ENCODE results near the gene COA1. TPM values are rescaled to one million over a fixed set of nuclear protein-coding genes. Genes with fewer than 3 reads are reported as not detected.
A peak's percentile ranks its signal among the peaks of the same experiment; 100 is the strongest.

The COA1 gene
- total and polyA plus RNA-seq, 7 experiments from 2014 or later = 51.3 to 86.6 (median 67.0) TPM

- ChIA-PET POLR2A (interaction anchor here (1.0 to 9.2 kb wide), 8 partner anchors 17 to 78 kb away, joined by 3 to 96 read pairs (median 6); partner anchors contain the start of gene STK17A), CTCF (interaction anchor here (1.0 to 2.1 kb wide), 6 partner anchors 24 to 97 kb away, joined by 4 to 12 read pairs (median 6); partner anchors contain the start of gene STK17A)
- H3K36me3 ChIP-seq (ENCODE audit: control insufficient read depth in 2 of 3, insufficient read depth in 3 of 3, low read length in 3 of 3) = peaks cover 11 to 38% (median 13%) of the 10 kb centered on the region in 3 experiments
- peak overlapping the region in 6 of 9 donors; percentile 70 to 96 (median 91) for H3K27ac Mint-ChIP-seq
- ATAC-seq (no peak), DNase-seq (peak in 2 of 9 donors; percentile 34 to 40)
- peak overlapping the region; percentile 62 for H3K27ac ChIP-seq (ENCODE audit: low read depth, low read length)
- peaks cover 0 to 64% (median 51%) of the 10 kb centered on the region in 7 donors for H3K4me1 Mint-ChIP-seq
- H3K27me3 ChIP-seq (ENCODE audit: control insufficient read depth in 2 of 2, insufficient read depth in 2 of 2, low read length in 2 of 2) = no peaks in the 10 kb centered on the region
- H3K9me3 ChIP-seq (ENCODE audit: control insufficient read depth in 2 of 3, low read length in 3 of 3) = no peaks in the 10 kb centered on the region
- peaks cover 9 to 43% (median 33%) of the 10 kb centered on the region in 5 donors for H3K36me3 Mint-ChIP-seq
- H3K4me1 ChIP-seq (ENCODE audit: control insufficient read depth in 2 of 2, insufficient read depth in 2 of 2, low read length in 2 of 2) = peaks cover 89 to 92% of the 10 kb centered on the region in 2 donors
- intact Hi-C loops (cut with micrococcal nuclease) = loop anchor here in 1 of 2 donors (1.0 to 2.0 kb wide), 2 partner anchors 15 to 39 kb away; partner anchors contain the start of gene STK17A
- no peaks in the 10 kb centered on the region for H3K27me3 Mint-ChIP-seq
- no peak overlapping the region for H3K4me3 ChIP-seq (ENCODE audit: low read length)
- peak overlapping the region in 9 of 10 donors; percentile 30 to 76 (median 61) for H3K4me3 Mint-ChIP-seq
- no peaks in the 10 kb centered on the region for H3K9me3 Mint-ChIP-seq
Observed at GRCh38 chr7:43621729-43622448, 107.4 kb downstream of the COA1 start.

- Histone ChIP-seq H3K27me3 (ENCODE audit: control insufficient read depth in 2 of 2, insufficient read depth in 2 of 2, low read length in 2 of 2) (no peaks in the 10 kb centered on the region), H3K4me3 (ENCODE audit: low read length) (no peak overlapping the region), H3K27ac (ENCODE audit: low read depth, low read length) (peak overlapping the region; percentile 50), H3K9me3 (ENCODE audit: control insufficient read depth in 2 of 3, low read length in 3 of 3) (no peaks in the 10 kb centered on the region), H3K36me3 (ENCODE audit: control insufficient read depth in 2 of 3, insufficient read depth in 3 of 3, low read length in 3 of 3) (peaks cover 6 to 52% (median 9%) of the 10 kb centered on the region in 3 experiments), H3K4me1 (ENCODE audit: control insufficient read depth in 2 of 2, insufficient read depth in 2 of 2, low read length in 2 of 2) (peaks cover 87 to 88% of the 10 kb centered on the region in 2 donors)
- peaks cover 4 to 30% (median 29%) of the 10 kb centered on the region in 5 donors for H3K36me3 Mint-ChIP-seq
- no peak for DNase-seq
- no peak overlapping the region for H3K27ac Mint-ChIP-seq
- H3K4me3 Mint-ChIP-seq = no peak overlapping the region
- H3K27me3 Mint-ChIP-seq = no peaks in the 10 kb centered on the region
- ChIA-PET POLR2A (interaction anchor here (0.6 to 9.2 kb wide), 12 partner anchors 9 to 80 kb away, joined by 3 to 96 read pairs (median 6); partner anchors contain the start of gene STK17A), CTCF (interaction anchor here (0.8 to 1.2 kb wide), 3 partner anchors 10 to 80 kb away, joined by 4 read pairs; partner anchors contain the start of gene STK17A)
- H3K9me3 Mint-ChIP-seq = no peaks in the 10 kb centered on the region
- intact Hi-C loops (cut with micrococcal nuclease) = loop anchor here in 1 of 2 donors (1.0 kb wide), 1 partner anchor 9 kb away; no protein-coding TSS in a partner anchor
- ATAC-seq = no peak
- peaks cover 0 to 60% (median 41%) of the 10 kb centered on the region in 7 donors for H3K4me1 Mint-ChIP-seq
Observed at GRCh38 chr7:43619213-43620012, 109.9 kb downstream of the COA1 start.

- Histone ChIP-seq H3K4me3 (ENCODE audit: low read length) (no peak overlapping the region), H3K4me1 (ENCODE audit: control insufficient read depth in 2 of 2, insufficient read depth in 2 of 2, low read length in 2 of 2) (peaks cover 82 to 85% of the 10 kb centered on the region in 2 donors), H3K9me3 (ENCODE audit: control insufficient read depth in 2 of 3, low read length in 3 of 3) (no peaks in the 10 kb centered on the region), H3K36me3 (ENCODE audit: control insufficient read depth in 2 of 3, insufficient read depth in 3 of 3, low read length in 3 of 3) (peaks cover 3 to 51% (median 6%) of the 10 kb centered on the region in 3 experiments), H3K27ac (ENCODE audit: low read depth, low read length) (peak overlapping the region; percentile 34), H3K27me3 (ENCODE audit: control insufficient read depth in 2 of 2, insufficient read depth in 2 of 2, low read length in 2 of 2) (no peaks in the 10 kb centered on the region)
- intact Hi-C loops (cut with micrococcal nuclease) = no loop called here
- Mint-ChIP-seq H3K4me1 (peaks cover 5 to 57% (median 41%) of the 10 kb centered on the region in 7 donors), H3K9me3 (no peaks in the 10 kb centered on the region), H3K36me3 (peaks cover 0 to 34% (median 30%) of the 10 kb centered on the region in 5 donors), H3K27ac (no peak overlapping the region), H3K4me3 (no peak overlapping the region), H3K27me3 (no peaks in the 10 kb centered on the region)
- DNase-seq (no peak), ATAC-seq (no peak)
- ChIA-PET POLR2A (interaction anchor here (1.1 to 9.2 kb wide), 6 partner anchors 10 to 80 kb away, joined by 3 to 96 read pairs (median 6); no protein-coding TSS in a partner anchor), CTCF (interaction anchor here (1.2 to 1.9 kb wide), 3 partner anchors 36 to 82 kb away, joined by 4 to 6 read pairs (median 6); partner anchors contain the start of gene STK17A)
Observed at GRCh38 chr7:43618073-43618472, 111.2 kb downstream of the COA1 start.

- Histone ChIP-seq H3K27ac (ENCODE audit: low read depth, low read length) (peak overlapping the region; percentile 34), H3K9me3 (ENCODE audit: control insufficient read depth in 2 of 3, low read length in 3 of 3) (no peaks in the 10 kb centered on the region), H3K4me1 (ENCODE audit: control insufficient read depth in 2 of 2, insufficient read depth in 2 of 2, low read length in 2 of 2) (peaks cover 82 to 85% of the 10 kb centered on the region in 2 donors), H3K4me3 (ENCODE audit: low read length) (no peak overlapping the region), H3K27me3 (ENCODE audit: control insufficient read depth in 2 of 2, insufficient read depth in 2 of 2, low read length in 2 of 2) (no peaks in the 10 kb centered on the region), H3K36me3 (ENCODE audit: control insufficient read depth in 2 of 3, insufficient read depth in 3 of 3, low read length in 3 of 3) (peaks cover 6 to 58% (median 9%) of the 10 kb centered on the region in 3 experiments)
- DNase-seq (no peak), ATAC-seq (no peak)
- no peaks in the 10 kb centered on the region for H3K27me3 Mint-ChIP-seq
- no peak overlapping the region for H3K4me3 Mint-ChIP-seq
- H3K36me3 Mint-ChIP-seq = peaks cover 0 to 38% (median 34%) of the 10 kb centered on the region in 5 donors
- no peaks in the 10 kb centered on the region for H3K9me3 Mint-ChIP-seq
- CTCF ChIA-PET = interaction anchor here (1.0 to 2.6 kb wide), 5 partner anchors 18 to 83 kb away, joined by 3 to 12 read pairs (median 6); partner anchors contain the start of gene STK17A
- POLR2A ChIA-PET = interaction anchor here (0.6 to 9.2 kb wide), 9 partner anchors 10 to 81 kb away, joined by 3 to 96 read pairs (median 4); partner anchors contain the start of gene STK17A
- H3K27ac Mint-ChIP-seq = no peak overlapping the region
- intact Hi-C loops (cut with micrococcal nuclease) = no loop called here
- peaks cover 16 to 57% (median 43%) of the 10 kb centered on the region in 7 donors for H3K4me1 Mint-ChIP-seq
Observed at GRCh38 chr7:43616977-43617376, 112.3 kb downstream of the COA1 start.

- no peaks in the 10 kb centered on the region for H3K9me3 Mint-ChIP-seq
- peak overlapping the region; percentile 7 for H3K4me3 ChIP-seq (ENCODE audit: low read length)
- no peak for ATAC-seq
- peak overlapping the region in 6 of 9 donors; percentile 70 to 95 (median 90) for H3K27ac Mint-ChIP-seq
- H3K9me3 ChIP-seq (ENCODE audit: control insufficient read depth in 2 of 3, low read length in 3 of 3) = no peaks in the 10 kb centered on the region
- POLR2A ChIA-PET = interaction anchor here (1.1 to 9.2 kb wide), 5 partner anchors 11 to 84 kb away, joined by 4 to 96 read pairs (median 4); no protein-coding TSS in a partner anchor
- H3K27me3 Mint-ChIP-seq = no peaks in the 10 kb centered on the region
- H3K4me1 ChIP-seq (ENCODE audit: control insufficient read depth in 2 of 2, insufficient read depth in 2 of 2, low read length in 2 of 2) = peaks cover 77 to 80% of the 10 kb centered on the region in 2 donors
- intact Hi-C loops (cut with micrococcal nuclease) = loop anchor here in 1 of 2 donors (1.0 kb wide), 2 partner anchors 8 to 10 kb away; no protein-coding TSS in a partner anchor
- peak overlapping the region in 9 of 10 donors; percentile 34 to 78 (median 59) for H3K4me3 Mint-ChIP-seq
- no peaks in the 10 kb centered on the region for H3K27me3 ChIP-seq (ENCODE audit: control insufficient read depth in 2 of 2, insufficient read depth in 2 of 2, low read length in 2 of 2)
- peaks cover 0 to 37% (median 27%) of the 10 kb centered on the region in 5 donors for H3K36me3 Mint-ChIP-seq
- H3K4me1 Mint-ChIP-seq = peaks cover 26 to 57% (median 40%) of the 10 kb centered on the region in 7 donors
- H3K27ac ChIP-seq (ENCODE audit: low read depth, low read length) = peak overlapping the region; percentile 48
- DNase-seq = no peak
- CTCF ChIA-PET = interaction anchor here (0.7 to 2.6 kb wide), 5 partner anchors 18 to 153 kb away, joined by 3 to 12 read pairs (median 4); partner anchors contain the start of gene STK17A
- H3K36me3 ChIP-seq (ENCODE audit: control insufficient read depth in 2 of 3, insufficient read depth in 3 of 3, low read length in 3 of 3) = peaks cover 6 to 68% (median 14%) of the 10 kb centered on the region in 3 experiments
Observed at GRCh38 chr7:43615558-43616145, 113.7 kb downstream of the COA1 start.

Data from naive thymus-derived CD4-positive, alpha-beta T cell (primary cell).